Measurements from ENCODE around the gene G6PC1. TPM values are rescaled to one million over a fixed set of nuclear protein-coding genes. Genes with fewer than 3 reads are reported as not detected.

G6PC1 gene
- total and polyA plus RNA-seq, 2 of the 13 experiments (the other 11 are each of a cell fraction or from before 2014, with no cell fraction given): 1.7 to 37.9 TPM

GRCh38 chr17:42894283-42895184 lies 6.1 kb upstream of the G6PC1 start (continued):
- TF ChIP-seq, protein P1, sequence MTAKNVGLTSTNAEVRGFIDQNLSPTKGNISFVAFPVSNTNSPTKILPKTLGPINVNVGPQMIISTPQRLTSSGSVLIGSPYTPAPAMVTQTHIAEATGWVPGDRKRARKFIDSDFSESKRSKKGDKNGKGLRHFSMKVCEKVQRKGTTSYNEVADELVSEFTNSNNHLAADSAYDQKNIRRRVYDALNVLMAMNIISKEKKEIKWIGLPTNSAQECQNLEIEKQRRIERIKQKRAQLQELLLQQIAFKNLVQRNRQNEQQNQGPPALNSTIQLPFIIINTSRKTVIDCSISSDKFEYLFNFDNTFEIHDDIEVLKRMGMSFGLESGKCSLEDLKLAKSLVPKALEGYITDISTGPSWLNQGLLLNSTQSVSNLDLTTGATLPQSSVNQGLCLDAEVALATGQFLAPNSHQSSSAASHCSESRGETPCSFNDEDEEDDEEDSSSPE (CRISPR knock-in tag; IDR thresholded peaks at IDR 0.05): peak; percentile 70; the same call in 1 of the 2 replicates
- TF ChIP-seq ZNF788 (CRISPR knock-in tag; IDR thresholded peaks at IDR 0.05; ENCODE audit: borderline replicate concordance) (peak; percentile 64; the same call in 1 of the 2 replicates), ZNF232 (CRISPR knock-in tag; IDR thresholded peaks at IDR 0.05; ENCODE audit: borderline replicate concordance) (no peak), CBX5 (CRISPR knock-in tag; IDR thresholded peaks at IDR 0.05; ENCODE audit: borderline replicate concordance) (peak; percentile 81; the same call in 1 of the 2 replicates), MYNN (CRISPR knock-in tag; IDR thresholded peaks at IDR 0.05; ENCODE audit: low read depth) (no peak), NFE2 (CRISPR knock-in tag; IDR thresholded peaks at IDR 0.05) (no peak), SAP130 (CRISPR knock-in tag; IDR thresholded peaks at IDR 0.05; ENCODE audit: low read depth) (peak; percentile 96), FOXO1 (CRISPR knock-in tag; IDR thresholded peaks at IDR 0.05) (peak; percentile 96), SRSF9 (IDR thresholded peaks at IDR 0.05; ENCODE audit: borderline replicate concordance, insufficient read depth, low read depth, low read length, poor library complexity, severe bottlenecking) (no peak), ZMYM2 (CRISPR knock-in tag; IDR thresholded peaks at IDR 0.05) (peak; percentile 72; the same call in 1 of the 2 replicates), MEIS1 (CRISPR knock-in tag; IDR thresholded peaks at IDR 0.05; ENCODE audit: borderline replicate concordance) (peak; percentile 71; the same call in 1 of the 2 replicates), STAT6 (CRISPR knock-in tag; IDR thresholded peaks at IDR 0.05; ENCODE audit: borderline replicate concordance) (peak; percentile 97), BCL3 (CRISPR knock-in tag; IDR thresholded peaks at IDR 0.05) (no peak), ZNF616 (CRISPR knock-in tag; IDR thresholded peaks at IDR 0.05; ENCODE audit: low read depth) (no peak), SNAI1 (CRISPR knock-in tag; IDR thresholded peaks at IDR 0.05; ENCODE audit: borderline replicate concordance) (0 out of 2 replicates have a peak, but pooled peaks have one; percentile 39)
- TF ChIP-seq, protein P2, sequence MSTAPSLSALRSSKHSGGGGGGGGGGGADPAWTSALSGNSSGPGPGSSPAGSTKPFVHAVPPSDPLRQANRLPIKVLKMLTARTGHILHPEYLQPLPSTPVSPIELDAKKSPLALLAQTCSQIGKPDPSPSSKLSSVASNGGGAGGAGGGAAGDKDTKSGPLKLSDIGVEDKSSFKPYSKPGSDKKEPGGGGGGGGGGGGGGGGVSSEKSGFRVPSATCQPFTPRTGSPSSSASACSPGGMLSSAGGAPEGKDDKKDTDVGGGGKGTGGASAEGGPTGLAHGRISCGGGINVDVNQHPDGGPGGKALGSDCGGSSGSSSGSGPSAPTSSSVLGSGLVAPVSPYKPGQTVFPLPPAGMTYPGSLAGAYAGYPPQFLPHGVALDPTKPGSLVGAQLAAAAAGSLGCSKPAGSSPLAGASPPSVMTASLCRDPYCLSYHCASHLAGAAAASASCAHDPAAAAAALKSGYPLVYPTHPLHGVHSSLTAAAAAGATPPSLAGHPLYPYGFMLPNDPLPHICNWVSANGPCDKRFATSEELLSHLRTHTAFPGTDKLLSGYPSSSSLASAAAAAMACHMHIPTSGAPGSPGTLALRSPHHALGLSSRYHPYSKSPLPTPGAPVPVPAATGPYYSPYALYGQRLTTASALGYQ (CRISPR knock-in tag; IDR thresholded peaks at IDR 0.05): peak; percentile 34; the same call in 1 of the 2 replicates
- TF ChIP-seq, protein P3, sequence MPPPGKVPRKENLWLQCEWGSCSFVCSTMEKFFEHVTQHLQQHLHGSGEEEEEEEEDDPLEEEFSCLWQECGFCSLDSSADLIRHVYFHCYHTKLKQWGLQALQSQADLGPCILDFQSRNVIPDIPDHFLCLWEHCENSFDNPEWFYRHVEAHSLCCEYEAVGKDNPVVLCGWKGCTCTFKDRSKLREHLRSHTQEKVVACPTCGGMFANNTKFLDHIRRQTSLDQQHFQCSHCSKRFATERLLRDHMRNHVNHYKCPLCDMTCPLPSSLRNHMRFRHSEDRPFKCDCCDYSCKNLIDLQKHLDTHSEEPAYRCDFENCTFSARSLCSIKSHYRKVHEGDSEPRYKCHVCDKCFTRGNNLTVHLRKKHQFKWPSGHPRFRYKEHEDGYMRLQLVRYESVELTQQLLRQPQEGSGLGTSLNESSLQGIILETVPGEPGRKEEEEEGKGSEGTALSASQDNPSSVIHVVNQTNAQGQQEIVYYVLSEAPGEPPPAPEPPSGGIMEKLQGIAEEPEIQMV (CRISPR knock-in tag; IDR thresholded peaks at IDR 0.05; ENCODE audit: low read depth): 0 out of 2 replicates have a peak, but pooled peaks have one; percentile 53
- TF ChIP-seq, protein P4, sequence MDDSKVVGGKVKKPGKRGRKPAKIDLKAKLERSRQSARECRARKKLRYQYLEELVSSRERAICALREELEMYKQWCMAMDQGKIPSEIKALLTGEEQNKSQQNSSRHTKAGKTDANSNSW (CRISPR knock-in tag; IDR thresholded peaks at IDR 0.05; ENCODE audit: borderline replicate concordance): 0 out of 2 replicates have a peak, but pooled peaks have one; percentile 35

Data from HepG2 (cell line).